H1 (cell line): Measurements from ENCODE around the gene ASIC2. TPM values are rescaled to one million over a fixed set of nuclear protein-coding genes. Genes with fewer than 3 reads are reported as not detected.

Source experiments
- CTCF ChIA-PET: fragments of 300-600 bp; sonication (Branson Sonifier 250); formaldehyde crosslinking; loops from one replicate; lab custom pipeline; 2021; ENCODE audit not compliant: partially characterized antibody; lab: Charles Lee
- POLR2A ChIA-PET: fragments of 300-600 bp; sonication (Branson Sonifier 250); formaldehyde crosslinking; loops from one replicate; lab custom pipeline; 2021; ENCODE audit warnings: inconsistent platforms; ENCODE audit not compliant: partially characterized antibody; lab: Charles Lee
- DNase-seq, 2 experiments: peaks; one replicate each; pipeline versions ENCODE4 v3.0.0 to v3.0.0-alpha.2; 2010 to 2022; ENCODE audit warnings: low spot score in 2 of 2, low read depth in 1 of 2, mixed read lengths in 1 of 2
- FAIRE-seq: peaks from 2 replicates; lab custom pipeline; 2011; peaks lifted over from hg19 to GRCh38; lab: Jason Lieb, UNC
- H2AFZ ChIP-seq: 2 replicates; pipeline ENCODE4 v1.8.1; 2012; ENCODE audit warnings: low read length, inconsistent platforms
- H2AK5ac ChIP-seq: 2 replicates; pipeline ENCODE4 v1.6.1; 2013; ENCODE audit warnings: low read depth, low read length
- H2BK120ac ChIP-seq: replicated peaks from 2 replicates; pipeline ENCODE3; 2013; ENCODE audit warnings: low read depth, low read length, inconsistent platforms
- H2BK12ac ChIP-seq: 2 replicates; pipeline ENCODE4 v1.6.1; 2013; ENCODE audit warnings: low read depth, low read length
- H2BK15ac ChIP-seq: 2 replicates; pipeline ENCODE4 v1.6.1; 2013; ENCODE audit warnings: low read length
- H2BK20ac ChIP-seq: 2 replicates; pipeline ENCODE4 v1.6.1; 2013; ENCODE audit warnings: low read length
- H2BK5ac ChIP-seq: 2 replicates; pipeline ENCODE4 v1.6.1; 2013; ENCODE audit warnings: low read depth, low read length
- H3K14ac ChIP-seq: 2 replicates; pipeline ENCODE4 v1.6.1; 2013; ENCODE audit warnings: inconsistent platforms; ENCODE audit not compliant: insufficient read length
- H3K18ac ChIP-seq: 2 replicates; pipeline ENCODE4 v1.6.1; 2013; ENCODE audit warnings: low read length; ENCODE audit errors: extremely low read depth
- H3K23ac ChIP-seq: 2 replicates; pipeline ENCODE4 v1.6.1; 2013; ENCODE audit warnings: inconsistent platforms; ENCODE audit not compliant: insufficient read length
- H3K23me2 ChIP-seq: 2 replicates; pipeline ENCODE4 v1.6.1; 2013; ENCODE audit warnings: low read depth, low read length
- H3K27ac ChIP-seq: 2 replicates; pipeline ENCODE4 v1.6.1; 2011; ENCODE audit warnings: low read depth, low read length, inconsistent platforms
- H3K27me3 ChIP-seq, 4 experiments: replicated peaks in 1 of 4; 1 replicate in 1 of 4; 2 replicates in 3 of 4; pipeline versions ENCODE4 v1.6.1 to v1.8.1; 2011 to 2013; ENCODE audit warnings: low read length in 3 of 4, mild to moderate bottlenecking in 3 of 4, inconsistent platforms in 2 of 4, mixed read lengths in 2 of 4, moderate library complexity in 1 of 4; ENCODE audit not compliant: control insufficient read depth in 3 of 4, insufficient read depth in 3 of 4; ENCODE audit errors: extremely low read depth in 1 of 4
- H3K36me3 ChIP-seq, 4 experiments: 2 replicates each; pipeline versions ENCODE4 v1.6.1 to v1.8.1; 2011 to 2013; ENCODE audit warnings: mild to moderate bottlenecking in 4 of 4, low read length in 3 of 4, moderate library complexity in 2 of 4, control low read depth in 1 of 4, inconsistent platforms in 1 of 4; ENCODE audit not compliant: insufficient read depth in 4 of 4, control insufficient read depth in 2 of 4
- H3K4ac ChIP-seq: replicated peaks from 2 replicates; pipeline ENCODE3; 2013; ENCODE audit warnings: low read length, low read depth, mixed read lengths, inconsistent platforms; ENCODE audit not compliant: insufficient read length
- H3K4me1 ChIP-seq, 4 experiments: replicated peaks in 1 of 4; 1 replicate in 1 of 4; 2 replicates in 3 of 4; pipeline versions ENCODE4 v1.6.1 to v1.8.1; 2011 to 2013; ENCODE audit warnings: low read length in 3 of 4, inconsistent platforms in 2 of 4, mixed read lengths in 1 of 4; ENCODE audit not compliant: insufficient read depth in 4 of 4, control insufficient read depth in 3 of 4
- H3K4me2 ChIP-seq, 2 experiments: 2 replicates each; pipeline versions ENCODE4 v1.6.1 to v1.8.1; 2011 to 2013; ENCODE audit warnings: low read depth in 2 of 2, low read length in 2 of 2, control low read depth in 1 of 2, inconsistent platforms in 1 of 2, mild to moderate bottlenecking in 1 of 2; ENCODE audit not compliant: insufficient read depth in 1 of 2
- H3K4me3 ChIP-seq, 4 experiments: fragments of 200-600, 300-600 bp in 1 of 4; sonication (generic), shearing (Covaris generic), sonication (Bioruptor Twin) in 1 of 4; 2 replicates each; pipeline versions ENCODE4 v1.5.1 to v1.8.1; 2011 to 2016; ENCODE audit warnings: low read length in 4 of 4, low read depth in 3 of 4, control low read depth in 2 of 4, inconsistent platforms in 2 of 4, mild to moderate bottlenecking in 2 of 4, mixed read lengths in 1 of 4, moderate library complexity in 1 of 4; ENCODE audit not compliant: insufficient read depth in 2 of 4; ENCODE audit errors: extremely low read depth in 1 of 4
- H3K56ac ChIP-seq: replicated peaks from 2 replicates; pipeline ENCODE3; 2013; ENCODE audit warnings: low read depth, mild to moderate bottlenecking, mixed read lengths, low read length, inconsistent platforms; ENCODE audit not compliant: insufficient read length
- H3K79me1 ChIP-seq: 2 replicates; pipeline ENCODE4 v1.6.1; 2013; ENCODE audit warnings: low read depth, low read length, control low read depth
- H3K79me2 ChIP-seq, 2 experiments: 2 replicates each; pipeline versions ENCODE4 v1.6.1 to v1.8.1; 2012 to 2013; ENCODE audit warnings: low read length in 2 of 2, mild to moderate bottlenecking in 2 of 2, inconsistent platforms in 1 of 2; ENCODE audit not compliant: insufficient read depth in 2 of 2, control insufficient read depth in 1 of 2
- H3K9ac ChIP-seq, 4 experiments: replicated peaks in 1 of 4; 1 replicate in 1 of 4; 2 replicates in 3 of 4; pipeline versions ENCODE4 v1.6.1 to v1.8.1; 2011 to 2013; ENCODE audit warnings: low read depth in 3 of 4, low read length in 3 of 4, control low read depth in 2 of 4, mild to moderate bottlenecking in 2 of 4, moderate library complexity in 2 of 4, inconsistent platforms in 1 of 4; ENCODE audit errors: extremely low read depth in 1 of 4
- H3K9me3 ChIP-seq, 2 experiments: 2 replicates each; pipeline versions ENCODE4 v1.6.1 to v1.8.1; 2012 to 2013; ENCODE audit warnings: mild to moderate bottlenecking in 2 of 2, moderate library complexity in 2 of 2, control low read depth in 1 of 2, inconsistent platforms in 1 of 2, low read depth in 1 of 2, low read length in 1 of 2, mixed read lengths in 1 of 2; ENCODE audit not compliant: insufficient read depth in 2 of 2
- H4K20me1 ChIP-seq, 2 experiments: replicated peaks in 1 of 2; 2 replicates each; pipeline versions ENCODE3 to v1.8.1; 2011 to 2013; ENCODE audit warnings: inconsistent platforms in 2 of 2, low read length in 2 of 2, mild to moderate bottlenecking in 1 of 2; ENCODE audit not compliant: insufficient read depth in 2 of 2, control insufficient read depth in 1 of 2
- H4K5ac ChIP-seq: 2 replicates; pipeline ENCODE4 v1.6.1; 2013; ENCODE audit warnings: low read length, low read depth, mixed read lengths, inconsistent platforms; ENCODE audit not compliant: insufficient read length
- H4K8ac ChIP-seq: 2 replicates; pipeline ENCODE4 v1.8.0; 2013; ENCODE audit warnings: mild to moderate bottlenecking, moderate library complexity, low read length, inconsistent platforms; ENCODE audit not compliant: insufficient read depth; ENCODE audit errors: extremely low read depth
- H4K91ac ChIP-seq: replicated peaks from 2 replicates; pipeline ENCODE3; 2013; ENCODE audit warnings: low read length, mixed read lengths, inconsistent platforms; ENCODE audit not compliant: insufficient read length
- CHD2 ChIP-seq: IDR thresholded peaks from 2 replicates; pipeline ENCODE4 v1.6.1; 2012; ENCODE audit warnings: low read length, improper control_type of control experiment
- EZH2 ChIP-seq: fragments of 200-600 bp; sonication (generic); IDR thresholded peaks from 2 replicates; pipeline ENCODE4 v1.7.1; 2012; ENCODE audit warnings: low read depth, mild to moderate bottlenecking, moderate library complexity, low read length, inconsistent platforms; ENCODE audit not compliant: severe bottlenecking
- FOSL1 ChIP-seq: IDR thresholded peaks from 2 replicates; pipeline ENCODE4 v1.6.1; 2011; ENCODE audit warnings: mild to moderate bottlenecking, low read depth, low read length, moderate library complexity; ENCODE audit not compliant: insufficient read depth
- GABPA ChIP-seq: IDR thresholded peaks from 2 replicates; pipeline ENCODE4 v1.6.1; 2011; ENCODE audit warnings: mild to moderate bottlenecking, low read length, moderate library complexity, borderline replicate concordance; ENCODE audit not compliant: insufficient read depth
- HDAC6 ChIP-seq: IDR thresholded peaks from one replicate; pipeline ENCODE4 v1.7.1; 2012; ENCODE audit warnings: low read depth, mild to moderate bottlenecking, inconsistent platforms, low read length, moderate library complexity
- JUN ChIP-seq: IDR thresholded peaks from 2 replicates; pipeline ENCODE4 v1.6.1; 2011; ENCODE audit warnings: low read depth, mild to moderate bottlenecking, improper control_type of control experiment, low read length
- JUND ChIP-seq: IDR thresholded peaks from 2 replicates; pipeline ENCODE4 v1.6.1; 2011; ENCODE audit warnings: mild to moderate bottlenecking, improper control_type of control experiment, low read length
- KDM1A ChIP-seq: fragments of 200-600, 300-600 bp; sonication (generic); IDR thresholded peaks from 2 replicates; pipeline ENCODE4 v1.7.1; 2016; ENCODE audit warnings: mild to moderate bottlenecking, low read length, borderline replicate concordance
- KDM5A ChIP-seq: fragments of 200-600 bp; IDR thresholded peaks from 2 replicates; pipeline ENCODE4 v1.7.1; 2012; ENCODE audit warnings: mild to moderate bottlenecking, low read length, inconsistent platforms, mixed read lengths
- POLR2A ChIP-seq, 2 experiments: IDR thresholded peaks; 1 replicate in 1 of 2; 2 replicates in 1 of 2; pipeline ENCODE4 v1.6.1; 2011; ENCODE audit warnings: low read depth in 2 of 2, low read length in 2 of 2, mild to moderate bottlenecking in 2 of 2; ENCODE audit errors: control extremely low read depth in 1 of 2
- SIRT6 ChIP-seq: IDR thresholded peaks from one replicate; pipeline ENCODE4 v1.7.1; 2012; ENCODE audit warnings: low read length, inconsistent platforms
- SRF ChIP-seq: IDR thresholded peaks from 2 replicates; pipeline ENCODE4 v1.6.1; 2011; ENCODE audit warnings: mild to moderate bottlenecking, low read depth, low read length, moderate library complexity
- TAF7 ChIP-seq: optimal IDR thresholded peaks from 2 replicates; pipeline ENCODE3; 2011; ENCODE audit warnings: low read depth, mild to moderate bottlenecking, inconsistent platforms, low read length, moderate library complexity, borderline replicate concordance
- YY1 ChIP-seq: IDR thresholded peaks from 2 replicates; pipeline ENCODE4 v1.6.1; 2011; ENCODE audit warnings: low read depth, mild to moderate bottlenecking, low read length
- WGBS, 2 experiments: shearing (Covaris generic) in 1 of 2; methylation state at CpG; one replicate each; pipeline versions ENCODE4 v1.1.6 to v1.1.7; 2013 to 2015; ENCODE audit warnings: low lambda C conversion rate in 2 of 2, mixed read lengths in 2 of 2, inconsistent platforms in 1 of 2, low coverage in 1 of 2, missing lambda C conversion rate in 1 of 2; ENCODE audit not compliant: insufficient replicate concordance in 2 of 2, insufficient coverage in 1 of 2, insufficient read length in 1 of 2; ENCODE audit errors: extremely low coverage in 1 of 2, missing lambda C conversion rate in 1 of 2; 5-methylcytosine and 5-hydroxymethylcytosine counted together
- polyA plus RNA-seq, 7 experiments: library from polyadenylated mRNA; depleted of rRNA in 3 of 7; stranded (reverse) in 5 of 7; unstranded in 2 of 7; fragments of >200 nt in 5 of 7; fragments of 200-250 nt in 2 of 7; gene quantifications; 1 replicate in 5 of 7; 2 replicates in 1 of 7; 4 replicates in 1 of 7; pipeline versions ENCODE4 v1.2.1 to v1.2.3, GENCODE V29; 2011 to 2013; ENCODE audit warnings: missing spikeins in 2 of 7, mixed read lengths in 2 of 7
- total RNA-seq: library from RNA; stranded (reverse); fragmentation: NEBNext Ultra II Directional; extraction: Animal tissue kit (Norgen Biotek cat#: 25700); gene quantifications from 2 replicates; pipeline ENCODE4 v1.2.1, GENCODE V29; 2021

ASIC2 gene
- total and polyA plus RNA-seq, 2 of the 8 experiments (the other 6 are each of a cell fraction or from before 2014, with no cell fraction given) = 0.86 to 1.2 TPM

DNA sequence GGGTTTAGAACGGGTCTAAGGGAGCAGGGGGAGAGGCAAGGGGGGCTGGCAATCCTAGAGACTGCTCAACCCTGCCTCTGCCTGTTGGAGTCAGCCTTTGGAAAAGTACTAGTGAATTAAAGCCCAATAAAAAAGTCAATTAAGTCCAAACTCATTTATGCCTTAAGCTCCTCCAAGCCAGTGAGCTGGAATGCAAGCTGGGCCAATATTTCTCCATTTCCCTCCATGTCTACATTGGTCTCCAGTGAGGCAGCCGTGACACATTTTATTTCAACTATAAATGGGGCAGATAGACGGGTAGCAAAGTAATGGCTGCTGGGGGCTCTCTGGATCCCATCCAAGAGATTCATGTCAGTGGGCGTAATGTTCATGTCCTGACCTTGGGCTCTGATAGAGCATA is 157.4 kb downstream of the ASIC2 start:
- no peak overlapping the region for H4K8ac ChIP-seq
- no peak overlapping the region for H2BK5ac ChIP-seq
- POLR2A ChIA-PET = no interaction called here
- H2BK20ac ChIP-seq = no peak overlapping the region
- no peaks in the 10 kb centered on the region for H3K36me3 ChIP-seq
- H3K79me2 ChIP-seq = no peaks in the 10 kb centered on the region
- no peaks in the 10 kb centered on the region for H3K27me3 ChIP-seq
- no peak for TF ChIP-seq HDAC6
- TF ChIP-seq JUN = no peak
- TF ChIP-seq POLR2A (IDR thresholded peaks at IDR 0.05; ENCODE audit: control extremely low read depth in 1 of 2, low read depth in 2 of 2, low read length in 2 of 2) = no peak
- TF ChIP-seq GABPA = no peak
- TF ChIP-seq JUND = no peak
- no peak for TF ChIP-seq EZH2
- no peak for TF ChIP-seq KDM5A
- TF ChIP-seq YY1 = no peak
- no peak for TF ChIP-seq FOSL1
- no peak for TF ChIP-seq KDM1A
- TF ChIP-seq SRF = no peak
- TF ChIP-seq CHD2 = no peak
- no peak for TF ChIP-seq TAF7
- no peak for TF ChIP-seq SIRT6
- TF ChIP-seq, all 59 proteins: peak for 0
- Histone ChIP-seq H3K9me3 (no peaks in the 10 kb centered on the region), H3K4me1 (peaks cover 0 to 10% (median 3%) of the 10 kb centered on the region in 4 experiments; a peak in 3 of 7 replicates), H3K56ac (no peak overlapping the region), H2BK120ac (no peak overlapping the region), H3K4me3 (no peak overlapping the region), H4K5ac (no peak overlapping the region), H3K4me2 (no peak overlapping the region), H3K23ac (no peak overlapping the region), H3K23me2 (no peaks in the 10 kb centered on the region), H3K14ac (no peak overlapping the region), H2BK15ac (no peak overlapping the region), H3K4ac (no peak overlapping the region), H4K91ac (no peak overlapping the region), H4K20me1 (no peaks in the 10 kb centered on the region), H2AFZ (no peak overlapping the region), H3K18ac (no peak overlapping the region), H2AK5ac (no peak overlapping the region), H2BK12ac (no peak overlapping the region), H3K9ac (no peak overlapping the region), H3K79me1 (no peaks in the 10 kb centered on the region), H3K27ac (no peak overlapping the region)
- WGBS, 2 experiments = 91% methylated on average over 4 of the region's 4 CpGs; no CpG with 5 or more reads in 1 of the 2 experiments
- CTCF ChIA-PET = interaction anchor here (1.2 to 2.7 kb wide), 2 partner anchors 72 to 86 kb away, joined by 3 to 7 read pairs; no protein-coding TSS in a partner anchor
- DNase-seq (no peak), FAIRE-seq (no peak)
